Osteocyte (in vitro differentiated cells): ENCODE data around the gene EXOC6. TPM values are rescaled to one million over a fixed set of nuclear protein-coding genes. Genes with fewer than 3 reads are reported as not detected.
"Not testable (repeated sequence)": the region's sequence is repeated elsewhere in the genome, so short reads cannot be mapped to it uniquely, and the experiment has no call there.

Experiments
- DNase-seq: peaks from one replicate; pipeline ENCODE4 v3.0.0; 2021; ENCODE audit warnings: mixed read lengths; ENCODE audit not compliant: unreplicated experiment; ENCODE audit errors: extremely low spot score
- H3K27ac Mint-ChIP-seq: one replicate; pipeline ENCODE4 v1.8.0; 2021; ENCODE audit warnings: mild to moderate bottlenecking, mixed read lengths; ENCODE audit not compliant: unreplicated experiment
- H3K27me3 Mint-ChIP-seq: one replicate; pipeline ENCODE4 v1.8.0; 2021; ENCODE audit warnings: mixed read lengths; ENCODE audit not compliant: unreplicated experiment
- H3K36me3 Mint-ChIP-seq: one replicate; pipeline ENCODE4 v1.8.0; 2021; ENCODE audit warnings: mixed read lengths; ENCODE audit not compliant: unreplicated experiment
- H3K4me1 Mint-ChIP-seq: one replicate; pipeline ENCODE4 v1.8.0; 2021; ENCODE audit warnings: mixed read lengths; ENCODE audit not compliant: unreplicated experiment
- H3K4me3 Mint-ChIP-seq: one replicate; pipeline ENCODE4 v1.8.0; 2021; ENCODE audit warnings: mild to moderate bottlenecking, moderate library complexity, mixed read lengths; ENCODE audit not compliant: unreplicated experiment
- H3K9me3 Mint-ChIP-seq: one replicate; pipeline ENCODE4 v1.8.0; 2021; ENCODE audit warnings: mixed read lengths; ENCODE audit not compliant: unreplicated experiment
- total RNA-seq: library from RNA; stranded (reverse); gene quantifications from 2 replicates; pipeline ENCODE4 v1.2.1, GENCODE V29; 2021
- TF ChIP-seq, protein P1 (sequence below): fragments of 200-600 bp; sonication (generic); IDR thresholded peaks from 2 replicates; pipeline ENCODE4 v1.5.0; 2021; ENCODE audit warnings: antibody characterized with exemption, mild to moderate bottlenecking, moderate library complexity

The EXOC6 gene
- total RNA-seq, 1 donor from 2014 or later: 8.5 TPM

DNA sequence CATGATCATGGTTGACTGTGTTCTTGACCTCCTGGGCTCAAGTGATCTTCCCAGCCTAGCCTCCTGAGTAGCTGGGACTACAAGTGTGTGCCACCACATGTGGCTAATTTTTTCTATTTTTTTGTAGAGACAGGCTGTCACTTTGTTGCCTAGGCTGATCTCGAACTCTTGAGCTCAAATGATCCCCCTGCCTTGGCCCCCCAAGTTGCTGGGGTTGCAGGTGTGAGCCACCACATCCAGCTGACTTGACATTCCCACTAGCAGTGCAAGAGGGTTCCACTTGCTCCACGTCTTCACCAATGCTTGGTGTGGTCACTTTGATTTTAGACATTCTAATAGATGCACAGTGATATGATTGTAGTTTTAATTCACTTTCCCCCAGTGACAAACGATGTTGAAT lies 250.5 kb downstream of the EXOC6 start:
- Mint-ChIP-seq H3K36me3 (peaks cover 2% of the 10 kb centered on the region), H3K9me3 (peaks cover 8% of the 10 kb centered on the region), H3K4me1 (no peaks in the 10 kb centered on the region), H3K27me3 (no peaks in the 10 kb centered on the region), H3K27ac (no peak overlapping the region), H3K4me3 (no peak overlapping the region)
- peak; percentile 54 for DNase-seq
- TF ChIP-seq, protein P1, sequence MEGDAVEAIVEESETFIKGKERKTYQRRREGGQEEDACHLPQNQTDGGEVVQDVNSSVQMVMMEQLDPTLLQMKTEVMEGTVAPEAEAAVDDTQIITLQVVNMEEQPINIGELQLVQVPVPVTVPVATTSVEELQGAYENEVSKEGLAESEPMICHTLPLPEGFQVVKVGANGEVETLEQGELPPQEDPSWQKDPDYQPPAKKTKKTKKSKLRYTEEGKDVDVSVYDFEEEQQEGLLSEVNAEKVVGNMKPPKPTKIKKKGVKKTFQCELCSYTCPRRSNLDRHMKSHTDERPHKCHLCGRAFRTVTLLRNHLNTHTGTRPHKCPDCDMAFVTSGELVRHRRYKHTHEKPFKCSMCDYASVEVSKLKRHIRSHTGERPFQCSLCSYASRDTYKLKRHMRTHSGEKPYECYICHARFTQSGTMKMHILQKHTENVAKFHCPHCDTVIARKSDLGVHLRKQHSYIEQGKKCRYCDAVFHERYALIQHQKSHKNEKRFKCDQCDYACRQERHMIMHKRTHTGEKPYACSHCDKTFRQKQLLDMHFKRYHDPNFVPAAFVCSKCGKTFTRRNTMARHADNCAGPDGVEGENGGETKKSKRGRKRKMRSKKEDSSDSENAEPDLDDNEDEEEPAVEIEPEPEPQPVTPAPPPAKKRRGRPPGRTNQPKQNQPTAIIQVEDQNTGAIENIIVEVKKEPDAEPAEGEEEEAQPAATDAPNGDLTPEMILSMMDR: no peak

DNA sequence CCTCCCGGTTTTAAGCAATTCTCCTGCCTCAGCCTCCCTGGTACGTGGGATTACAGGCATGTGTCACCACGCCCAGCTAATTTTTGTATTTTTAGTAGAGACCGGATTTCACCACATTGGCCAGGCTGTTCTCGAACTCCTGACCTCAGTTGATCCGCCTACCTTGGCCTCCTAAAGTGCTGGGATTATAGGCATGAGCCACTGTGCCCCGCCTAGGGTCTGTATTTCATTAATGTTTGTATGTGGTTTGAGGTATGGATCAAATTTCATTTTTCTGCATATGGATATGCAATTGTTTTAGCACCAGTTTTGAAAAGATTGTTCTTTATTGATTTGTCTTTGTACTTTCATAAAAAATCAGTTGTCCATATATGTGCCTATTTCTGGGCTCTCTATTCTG lies 251.3 kb downstream of the EXOC6 start:
- H3K4me1 Mint-ChIP-seq: no peaks in the 10 kb centered on the region
- TF ChIP-seq, protein P1: no peak
- peaks cover 12% of the 10 kb centered on the region for H3K9me3 Mint-ChIP-seq
- H3K27me3 Mint-ChIP-seq: no peaks in the 10 kb centered on the region
- no peak overlapping the region for H3K4me3 Mint-ChIP-seq
- peaks cover 2% of the 10 kb centered on the region for H3K36me3 Mint-ChIP-seq
- H3K27ac Mint-ChIP-seq: no peak overlapping the region
- peak; percentile 21 for DNase-seq

DNA sequence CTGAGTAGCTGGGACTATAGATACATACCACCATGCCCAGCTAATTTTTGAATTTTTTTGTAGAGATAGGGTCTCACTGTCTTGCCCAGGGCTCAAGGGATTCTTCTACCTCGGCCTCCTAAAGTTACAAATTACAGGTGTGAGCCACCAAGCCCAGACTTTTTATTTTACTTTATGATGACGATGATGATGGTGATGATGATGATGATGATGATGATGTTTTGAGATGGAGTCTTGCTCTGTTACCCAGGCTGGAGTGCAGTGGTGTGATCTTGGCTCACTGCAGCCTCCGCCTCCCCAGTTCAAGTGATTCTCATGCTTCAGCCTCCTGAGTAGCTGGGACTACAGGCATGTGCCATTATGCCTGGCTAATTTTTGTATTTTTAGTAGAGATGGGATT lies 252.8 kb downstream of the EXOC6 start:
- H3K27me3 Mint-ChIP-seq, H3K36me3 Mint-ChIP-seq, H3K27ac Mint-ChIP-seq, H3K4me3 Mint-ChIP-seq, H3K4me1 Mint-ChIP-seq: not testable (repeated sequence)
- peak; percentile 7 for DNase-seq
- H3K9me3 Mint-ChIP-seq: peaks cover 12% of the 10 kb centered on the region

DNA sequence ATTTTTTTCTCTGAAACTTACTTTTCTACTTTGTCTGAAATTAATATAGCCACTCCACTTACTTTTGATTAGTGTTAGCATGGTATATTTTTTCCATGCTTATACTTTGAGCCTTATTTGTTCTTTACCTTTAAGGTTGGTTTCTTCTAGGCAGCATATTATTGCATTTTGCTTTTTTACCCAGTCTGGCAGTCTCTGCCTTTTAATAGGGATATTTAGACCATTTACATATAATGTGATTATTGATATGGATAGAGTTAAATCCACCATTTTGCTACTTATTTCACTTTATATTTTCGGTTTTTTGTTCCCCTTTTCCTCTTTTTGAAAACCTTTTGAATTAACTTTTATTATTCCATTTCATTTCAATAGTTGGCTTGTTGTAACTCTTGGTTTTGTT lies 255.6 kb downstream of the EXOC6 start:
- Mint-ChIP-seq H3K4me3 (no peak overlapping the region), H3K36me3 (peaks cover 3% of the 10 kb centered on the region), H3K27ac (no peak overlapping the region), H3K27me3 (no peaks in the 10 kb centered on the region), H3K4me1 (peaks cover 9% of the 10 kb centered on the region), H3K9me3 (peaks cover 12% of the 10 kb centered on the region)
- DNase-seq: no peak
- TF ChIP-seq, protein P1: no peak

DNA sequence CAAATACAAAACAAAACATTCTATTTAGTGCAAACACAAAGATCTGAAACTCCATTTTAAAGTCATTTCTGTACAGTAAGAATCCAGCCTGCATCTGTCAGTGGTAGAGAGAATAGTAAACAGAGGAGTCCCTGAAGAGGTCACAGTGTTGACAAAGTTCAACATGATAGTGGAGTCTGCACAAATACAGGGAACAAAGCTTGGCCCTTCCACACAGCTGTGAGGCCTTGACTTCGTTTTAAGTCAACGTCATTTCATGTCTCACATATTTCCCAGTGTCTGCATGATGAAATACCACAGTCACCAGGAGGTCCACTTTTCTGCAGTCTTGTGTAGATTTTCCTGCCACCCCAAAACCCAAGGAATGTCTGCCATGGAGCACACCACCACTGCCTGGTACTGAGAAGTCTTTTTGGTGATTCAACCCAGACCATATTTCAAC lies 258.3 kb downstream of the EXOC6 start:
- peaks cover 9% of the 10 kb centered on the region for H3K4me1 Mint-ChIP-seq
- no peaks in the 10 kb centered on the region for H3K27me3 Mint-ChIP-seq
- H3K36me3 Mint-ChIP-seq: peaks cover 3% of the 10 kb centered on the region
- H3K4me3 Mint-ChIP-seq: no peak overlapping the region
- TF ChIP-seq, protein P1: no peak
- peak; percentile 15 for DNase-seq
- peaks cover 12% of the 10 kb centered on the region for H3K9me3 Mint-ChIP-seq
- no peak overlapping the region for H3K27ac Mint-ChIP-seq

Other genes with a start within 250 kb of the EXOC6 start
- 1.2 and 1.7 TPM in 2 replicates for gene HHEX, start 158.6 kb upstream of the EXOC6 start, total RNA-seq
- 0.08 TPM in 1 of 2 replicates, not detected in the other for gene CYP26C1, start 212.3 kb downstream of the EXOC6 start, total RNA-seq
- gene CYP26A1, start 225.4 kb downstream of the EXOC6 start, total RNA-seq: not detected in 2 replicates